Immature natural killer cell (primary cell): ENCODE measurements around the gene PANX1. TPM values are rescaled to one million over a fixed set of nuclear protein-coding genes. Genes with fewer than 3 reads are reported as not detected.

Experiments used
- DNase-seq, 3 donors: peaks; one replicate each; pipeline ENCODE4 v3.0.0; 2022; ENCODE audit warnings: mixed read lengths in 1 of 3
- H3K27ac Mint-ChIP-seq, 6 donors: one replicate each; pipeline ENCODE4 v1.8.0; 2020; ENCODE audit warnings: mixed read lengths in 6 of 6, mild to moderate bottlenecking in 5 of 6, inconsistent platforms in 4 of 6, moderate library complexity in 3 of 6
- H3K27me3 Mint-ChIP-seq, 3 donors: one replicate each; pipeline ENCODE4 v1.8.0; 2020 to 2021; ENCODE audit warnings: low read depth in 3 of 3, mild to moderate bottlenecking in 3 of 3, mixed read lengths in 3 of 3, moderate library complexity in 3 of 3, inconsistent platforms in 1 of 3
- H3K36me3 Mint-ChIP-seq, 3 donors: one replicate each; pipeline ENCODE4 v1.8.0; 2020; ENCODE audit warnings: mixed read lengths in 3 of 3, inconsistent platforms in 2 of 3, mild to moderate bottlenecking in 2 of 3
- H3K4me1 Mint-ChIP-seq, 2 donors: one replicate each; pipeline ENCODE4 v1.8.0; 2020; ENCODE audit warnings: inconsistent platforms in 2 of 2, mild to moderate bottlenecking in 2 of 2, mixed read lengths in 2 of 2, moderate library complexity in 1 of 2
- H3K4me3 Mint-ChIP-seq, 5 donors: one replicate each; pipeline ENCODE4 v1.8.0; 2020; ENCODE audit warnings: mild to moderate bottlenecking in 5 of 5, mixed read lengths in 5 of 5, inconsistent platforms in 3 of 5, moderate library complexity in 3 of 5
- H3K9me3 Mint-ChIP-seq, 6 donors: one replicate each; pipeline ENCODE4 v1.8.0; 2020; ENCODE audit warnings: mild to moderate bottlenecking in 6 of 6, mixed read lengths in 6 of 6, inconsistent platforms in 4 of 6, moderate library complexity in 3 of 6
- polyA plus RNA-seq, 3 donors: library from polyadenylated mRNA; unstranded; fragments of 300-500 nt; fragmentation: Illumina TruSeq; gene quantifications; one replicate each; pipeline ENCODE4 v1.2.3, GENCODE V29; 2021

The PANX1 gene
- polyA plus RNA-seq, 3 donors from 2014 or later = 9.2 to 16.0 (median 12.8) TPM

DNA sequence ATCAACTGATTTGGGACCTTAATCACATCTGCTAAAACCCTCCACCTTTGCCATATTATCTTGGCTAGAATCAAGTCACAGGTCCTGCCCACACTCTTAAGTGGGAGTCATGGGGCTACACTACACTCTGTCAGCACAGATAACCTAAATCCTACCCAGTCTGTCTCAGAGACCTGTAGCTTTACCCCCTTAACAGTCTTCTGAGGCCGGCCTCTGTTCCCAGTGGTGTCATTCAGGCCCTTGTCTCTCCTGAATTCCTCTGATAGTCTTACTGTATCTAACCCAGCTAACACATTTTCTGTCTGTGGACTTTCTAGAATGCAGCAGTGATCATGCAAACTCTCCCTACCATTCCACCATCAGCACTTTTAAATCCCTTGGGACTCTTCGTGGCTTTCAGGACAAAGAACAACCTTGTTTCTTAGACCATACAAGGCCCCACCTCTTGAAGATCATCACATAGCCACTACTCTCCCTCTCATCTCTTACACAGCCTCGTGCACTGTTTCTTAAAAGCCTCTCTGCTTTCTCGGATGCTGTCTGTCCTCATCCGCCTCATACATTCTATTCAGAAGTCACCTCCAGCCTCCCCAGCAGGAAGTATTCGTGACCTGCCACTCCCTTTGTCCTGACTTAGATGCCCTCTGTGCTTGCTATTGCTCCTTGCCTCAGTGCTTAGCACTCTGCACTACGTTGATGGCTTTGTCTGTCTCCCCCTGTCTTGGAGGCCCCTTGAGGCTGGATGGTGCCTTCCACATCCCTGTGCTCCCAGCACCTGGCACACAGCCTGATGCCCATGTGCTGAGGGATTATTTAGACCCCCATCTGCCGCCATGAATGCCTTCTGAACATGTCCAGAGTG, 57.9 kb downstream of the PANX1 start:
- Mint-ChIP-seq H3K27me3 (no peaks in the 10 kb centered on the region), H3K4me3 (no peak overlapping the region), H3K9me3 (peaks cover 0 to 8% (median 0%) of the 10 kb centered on the region in 6 donors), H3K4me1 (no peaks in the 10 kb centered on the region), H3K27ac (no peak overlapping the region), H3K36me3 (peaks cover 3 to 12% (median 9%) of the 10 kb centered on the region in 3 donors)
- no peak for DNase-seq

DNA sequence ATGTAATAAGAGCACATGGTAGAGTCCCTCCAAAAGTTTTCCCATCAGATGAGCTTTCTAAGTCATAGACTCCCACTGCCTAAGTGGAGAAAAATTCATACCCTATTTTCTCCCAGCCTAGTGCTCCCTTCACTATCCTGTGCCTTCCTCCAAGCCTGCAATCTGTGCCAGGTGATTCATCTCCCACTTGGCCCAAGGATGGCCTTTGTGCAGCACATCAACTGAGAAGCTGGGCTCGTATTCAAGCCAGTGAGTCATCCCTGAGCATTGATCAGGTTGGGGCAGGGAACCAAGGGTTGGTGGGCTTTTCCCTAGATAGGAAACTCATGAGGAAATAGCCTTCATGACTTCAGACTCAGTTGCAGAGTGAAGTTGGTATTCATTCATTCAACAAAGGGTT, 64.6 kb downstream of the PANX1 start:
- Mint-ChIP-seq H3K4me3 (no peak overlapping the region), H3K4me1 (no peaks in the 10 kb centered on the region), H3K9me3 (peaks cover 0 to 8% (median 0%) of the 10 kb centered on the region in 6 donors), H3K27me3 (peaks cover 0 to 4% (median 0%) of the 10 kb centered on the region in 3 donors), H3K27ac (no peak overlapping the region), H3K36me3 (peaks cover 0 to 3% (median 0%) of the 10 kb centered on the region in 3 donors)
- no peak for DNase-seq

DNA sequence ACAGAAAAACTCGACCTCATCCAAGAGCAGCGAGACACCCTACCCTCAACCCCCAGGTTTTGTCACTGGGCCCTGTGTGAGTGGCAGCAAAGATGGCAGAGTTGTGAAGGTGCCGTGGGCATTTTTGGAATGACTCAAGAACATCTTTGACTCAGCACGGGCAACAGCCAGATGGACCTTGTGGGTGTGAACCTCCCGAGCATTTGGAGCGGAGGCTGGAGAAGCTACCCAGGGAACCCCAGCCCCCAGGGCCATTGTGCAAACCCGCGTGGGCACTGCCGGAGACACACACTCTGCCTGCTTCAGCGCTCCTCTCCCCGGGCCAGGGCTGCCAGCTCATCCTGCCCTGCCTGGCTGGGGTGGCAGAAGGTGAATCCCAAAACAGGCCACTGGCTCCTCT, 66.1 kb downstream of the PANX1 start:
- peaks cover 0 to 7% (median 0%) of the 10 kb centered on the region in 6 donors for H3K9me3 Mint-ChIP-seq
- DNase-seq = no peak
- peaks cover 0 to 4% (median 0%) of the 10 kb centered on the region in 3 donors for H3K27me3 Mint-ChIP-seq
- no peaks in the 10 kb centered on the region for H3K4me1 Mint-ChIP-seq
- no peak overlapping the region for H3K27ac Mint-ChIP-seq
- H3K36me3 Mint-ChIP-seq = no peaks in the 10 kb centered on the region
- no peak overlapping the region for H3K4me3 Mint-ChIP-seq

DNA sequence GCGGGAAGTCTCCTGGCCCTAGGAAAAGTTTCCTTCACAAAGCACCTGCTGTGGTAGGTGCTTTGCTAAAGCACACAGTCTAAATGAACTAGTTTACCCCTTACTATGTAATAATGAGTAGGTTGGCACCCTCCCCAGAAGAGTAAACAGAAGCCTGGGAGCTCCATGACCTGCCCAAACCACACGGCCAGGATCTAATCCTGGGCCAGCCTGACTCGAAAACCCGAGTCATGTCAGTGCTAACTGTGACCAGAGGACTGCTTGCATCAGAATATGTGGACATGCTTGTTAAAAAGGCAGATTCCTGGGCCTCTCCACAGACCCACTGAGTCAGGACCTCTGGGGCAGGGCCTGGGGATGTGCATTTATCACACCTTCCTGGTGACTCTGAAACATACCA, 67.7 kb downstream of the PANX1 start:
- no peak for DNase-seq
- Mint-ChIP-seq H3K36me3 (no peaks in the 10 kb centered on the region), H3K4me3 (no peak overlapping the region), H3K4me1 (no peaks in the 10 kb centered on the region), H3K27ac (no peak overlapping the region), H3K27me3 (peaks cover 0 to 4% (median 3%) of the 10 kb centered on the region in 3 donors), H3K9me3 (no peaks in the 10 kb centered on the region)

DNA sequence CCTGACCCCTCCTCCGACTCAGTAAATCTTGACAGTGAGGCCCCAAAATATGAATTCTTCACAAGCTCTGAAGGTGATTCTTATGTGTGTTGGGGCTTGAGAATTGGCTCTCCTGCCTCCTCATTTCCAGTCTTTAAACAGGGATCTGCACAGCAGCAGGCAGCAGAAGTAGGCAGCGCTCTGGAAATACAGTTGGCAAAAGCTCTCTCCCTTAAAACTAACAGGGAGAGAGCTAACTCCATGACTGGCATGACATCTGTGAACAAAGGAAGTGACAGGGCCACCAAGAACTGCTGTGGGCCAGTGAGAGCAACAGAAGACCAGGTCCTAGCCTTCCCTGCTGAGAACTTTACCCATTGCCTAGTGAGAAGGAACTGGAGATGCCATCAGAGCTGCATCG, 70.1 kb downstream of the PANX1 start:
- Mint-ChIP-seq H3K4me1 (no peaks in the 10 kb centered on the region), H3K36me3 (no peaks in the 10 kb centered on the region), H3K4me3 (no peak overlapping the region), H3K9me3 (no peaks in the 10 kb centered on the region), H3K27ac (no peak overlapping the region), H3K27me3 (peaks cover 0 to 5% (median 4%) of the 10 kb centered on the region in 3 donors)
- no peak for DNase-seq

DNA sequence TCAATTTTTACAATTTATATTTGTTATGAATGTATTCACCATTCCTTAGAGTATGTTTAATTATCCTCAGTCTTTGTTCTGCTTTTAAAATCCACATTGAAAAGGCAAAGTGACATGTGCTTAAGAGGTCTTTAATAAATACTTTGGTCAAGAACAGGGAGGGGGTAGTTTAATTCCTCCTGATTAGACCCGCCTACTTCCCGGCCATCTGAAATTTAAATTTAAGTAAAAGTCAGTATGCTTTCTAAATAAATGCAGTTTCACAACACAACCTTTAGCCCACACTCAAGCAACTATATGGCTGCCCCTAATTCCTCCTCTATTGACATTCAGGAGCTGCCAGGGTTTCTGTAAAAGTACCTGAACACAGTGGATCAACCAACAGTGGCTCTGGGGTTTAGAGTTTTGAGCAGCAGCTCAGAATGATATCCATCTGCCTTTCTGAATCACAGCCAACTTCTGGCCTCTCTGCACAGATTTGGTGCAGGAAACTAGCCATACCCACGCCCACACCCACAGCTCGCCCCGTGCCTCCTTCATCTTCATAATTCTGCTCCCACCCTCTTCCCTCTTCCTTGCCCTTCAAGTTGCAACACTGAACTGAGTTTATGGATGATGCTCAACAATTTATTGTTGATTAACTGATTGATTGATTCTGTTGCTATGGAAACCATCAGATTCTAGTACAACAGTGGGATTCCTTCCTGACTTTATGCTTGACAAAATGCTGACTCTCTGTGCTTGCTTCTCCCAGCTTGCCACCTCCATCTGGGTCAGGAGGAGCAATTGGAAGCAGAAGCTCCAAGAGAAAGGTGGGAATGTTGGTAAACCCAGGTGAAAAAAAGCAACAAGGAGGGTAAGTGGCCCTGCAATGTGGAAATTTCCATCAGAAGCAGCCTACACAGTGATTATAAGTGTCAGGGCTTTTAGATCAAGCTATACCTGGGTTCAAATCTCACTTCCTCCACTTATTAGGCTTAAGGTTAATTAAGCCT, 70.8 kb downstream of the PANX1 start:
- no peak overlapping the region for H3K4me3 Mint-ChIP-seq
- H3K27ac Mint-ChIP-seq = no peak overlapping the region
- H3K4me1 Mint-ChIP-seq = no peaks in the 10 kb centered on the region
- peaks cover 0 to 5% (median 4%) of the 10 kb centered on the region in 3 donors for H3K27me3 Mint-ChIP-seq
- H3K36me3 Mint-ChIP-seq = no peaks in the 10 kb centered on the region
- H3K9me3 Mint-ChIP-seq = no peaks in the 10 kb centered on the region
- no peak for DNase-seq

DNA sequence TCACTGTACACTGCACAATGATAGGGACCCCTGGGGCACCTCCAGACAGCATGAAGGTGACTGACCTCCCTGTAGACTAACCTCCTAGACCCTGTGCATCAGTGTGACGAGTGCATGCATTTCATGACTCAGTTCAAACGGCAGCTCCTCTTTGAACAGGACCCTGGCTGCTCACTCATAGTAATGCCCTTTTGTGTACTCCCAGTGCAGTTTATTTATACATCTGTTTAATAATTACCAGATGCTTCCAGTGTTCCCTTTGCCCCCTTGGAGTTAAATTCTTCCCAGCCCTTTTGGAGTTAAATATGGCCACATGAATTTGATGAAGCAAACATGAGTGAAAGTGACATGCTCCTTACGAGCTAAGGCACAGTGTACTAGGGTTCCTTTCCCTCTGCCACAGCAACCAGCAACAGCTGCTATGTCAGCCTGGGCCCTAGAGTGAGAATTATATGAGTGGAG, 72.4 kb downstream of the PANX1 start:
- Mint-ChIP-seq H3K4me3 (no peak overlapping the region), H3K27me3 (peaks cover 0 to 5% (median 4%) of the 10 kb centered on the region in 3 donors), H3K27ac (no peak overlapping the region), H3K36me3 (no peaks in the 10 kb centered on the region), H3K4me1 (no peaks in the 10 kb centered on the region), H3K9me3 (peaks cover 0 to 4% (median 0%) of the 10 kb centered on the region in 6 donors)
- DNase-seq = no peak

DNA sequence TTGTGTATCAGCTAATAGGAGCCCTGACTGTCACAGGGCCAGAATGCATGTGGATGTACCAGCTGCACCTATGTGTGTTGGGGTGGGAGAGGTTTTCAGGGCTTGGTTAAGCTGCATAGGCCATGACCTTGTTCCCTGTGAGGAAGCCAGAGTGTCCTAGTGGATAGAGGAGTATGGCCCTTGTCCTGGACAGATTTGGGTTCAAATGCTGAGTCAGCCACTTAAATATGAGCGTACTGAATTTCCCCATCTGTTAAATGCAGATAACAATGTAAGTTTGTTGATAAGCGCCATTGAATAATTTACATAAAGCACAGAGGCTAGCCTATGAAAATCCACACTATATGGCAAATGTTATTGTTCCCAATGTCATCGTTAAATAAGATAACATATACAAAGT, 74.4 kb downstream of the PANX1 start:
- no peak for DNase-seq
- Mint-ChIP-seq H3K36me3 (no peaks in the 10 kb centered on the region), H3K9me3 (peaks cover 0 to 4% (median 0%) of the 10 kb centered on the region in 6 donors), H3K4me3 (no peak overlapping the region), H3K27ac (no peak overlapping the region), H3K4me1 (no peaks in the 10 kb centered on the region), H3K27me3 (peaks cover 0 to 5% (median 0%) of the 10 kb centered on the region in 3 donors)

DNA sequence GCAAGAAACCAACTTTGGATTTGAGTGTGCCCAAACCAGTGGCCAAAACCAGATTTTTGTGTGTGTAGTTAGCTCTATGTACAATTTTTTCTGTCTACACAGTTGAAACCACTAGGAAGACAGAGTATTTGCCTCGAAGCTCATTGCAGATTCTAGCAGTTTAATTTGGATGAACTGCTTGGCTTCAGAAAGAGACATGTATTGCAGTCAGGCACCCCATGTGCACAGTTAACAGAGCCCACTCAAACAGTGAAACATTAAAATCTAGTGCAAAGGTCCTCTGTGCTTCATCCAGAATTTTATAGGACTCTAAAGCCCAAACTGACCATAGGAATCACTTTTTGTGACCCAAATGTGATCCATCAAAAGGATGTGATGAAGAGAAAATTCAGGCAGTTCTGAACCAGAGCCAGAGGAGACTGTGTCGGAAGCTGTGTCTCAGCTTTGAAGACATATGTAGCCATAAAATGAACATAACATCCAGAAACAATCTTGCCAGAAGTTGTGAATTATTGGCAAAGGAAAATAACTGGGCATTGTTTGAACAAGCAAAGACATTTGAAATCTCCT, 82.7 kb downstream of the PANX1 start:
- H3K27ac Mint-ChIP-seq = no peak overlapping the region
- no peaks in the 10 kb centered on the region for H3K4me1 Mint-ChIP-seq
- H3K27me3 Mint-ChIP-seq = peaks cover 0 to 5% (median 3%) of the 10 kb centered on the region in 3 donors
- H3K36me3 Mint-ChIP-seq = no peaks in the 10 kb centered on the region
- DNase-seq = no peak
- H3K4me3 Mint-ChIP-seq = no peak overlapping the region
- peaks cover 0 to 3% (median under 1%) of the 10 kb centered on the region in 6 donors for H3K9me3 Mint-ChIP-seq

DNA sequence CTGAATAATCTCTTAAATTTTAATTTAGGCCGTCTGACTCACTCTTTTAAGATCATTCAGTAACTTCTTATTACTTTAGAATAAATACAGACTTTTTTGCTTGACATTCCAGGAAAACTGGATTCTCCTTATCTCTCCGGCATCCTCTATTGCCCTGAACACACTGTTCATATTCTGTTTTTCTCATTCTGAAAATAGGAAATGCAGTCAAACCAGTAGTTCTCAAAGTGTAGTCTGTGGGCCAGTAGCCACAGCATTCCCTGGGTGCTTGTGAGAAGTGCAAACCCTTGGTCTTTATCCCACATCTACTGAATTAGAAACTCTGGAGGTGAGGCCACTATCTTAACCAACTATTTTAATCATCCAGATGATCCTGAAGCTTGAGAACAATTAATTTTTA, 84.3 kb downstream of the PANX1 start:
- H3K36me3 Mint-ChIP-seq = no peaks in the 10 kb centered on the region
- H3K4me3 Mint-ChIP-seq = no peak overlapping the region
- no peaks in the 10 kb centered on the region for H3K4me1 Mint-ChIP-seq
- H3K27ac Mint-ChIP-seq = no peak overlapping the region
- H3K9me3 Mint-ChIP-seq = peaks cover 0 to 7% (median 2%) of the 10 kb centered on the region in 6 donors
- DNase-seq = no peak
- peaks cover 3 to 5% (median 5%) of the 10 kb centered on the region in 3 donors for H3K27me3 Mint-ChIP-seq

DNA sequence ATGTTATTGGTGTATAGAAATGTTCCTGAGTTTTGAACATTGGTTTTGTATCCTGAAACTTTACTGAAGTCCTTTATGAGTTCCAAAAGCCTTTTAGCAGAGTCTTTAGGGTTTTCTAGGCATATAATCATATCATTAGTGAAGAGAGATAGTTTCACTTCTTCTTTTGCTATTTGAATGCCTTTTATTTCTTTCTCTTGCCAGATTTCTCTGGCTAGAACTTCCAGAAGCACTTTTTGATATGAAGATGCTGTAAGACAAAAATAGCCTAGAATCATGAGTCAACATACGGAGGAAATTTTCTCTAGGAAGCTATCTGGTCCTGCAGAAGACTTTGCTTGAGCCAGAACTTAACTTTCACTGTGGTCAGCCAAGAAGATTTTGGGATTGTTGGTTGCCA, 89.1 kb downstream of the PANX1 start:
- no peaks in the 10 kb centered on the region for H3K4me1 Mint-ChIP-seq
- DNase-seq = no peak
- H3K36me3 Mint-ChIP-seq = no peaks in the 10 kb centered on the region
- H3K27me3 Mint-ChIP-seq = peaks cover 5 to 7% (median 5%) of the 10 kb centered on the region in 3 donors
- peaks cover 22 to 41% (median 29%) of the 10 kb centered on the region in 6 donors for H3K9me3 Mint-ChIP-seq
- no peak overlapping the region for H3K4me3 Mint-ChIP-seq
- no peak overlapping the region for H3K27ac Mint-ChIP-seq

DNA sequence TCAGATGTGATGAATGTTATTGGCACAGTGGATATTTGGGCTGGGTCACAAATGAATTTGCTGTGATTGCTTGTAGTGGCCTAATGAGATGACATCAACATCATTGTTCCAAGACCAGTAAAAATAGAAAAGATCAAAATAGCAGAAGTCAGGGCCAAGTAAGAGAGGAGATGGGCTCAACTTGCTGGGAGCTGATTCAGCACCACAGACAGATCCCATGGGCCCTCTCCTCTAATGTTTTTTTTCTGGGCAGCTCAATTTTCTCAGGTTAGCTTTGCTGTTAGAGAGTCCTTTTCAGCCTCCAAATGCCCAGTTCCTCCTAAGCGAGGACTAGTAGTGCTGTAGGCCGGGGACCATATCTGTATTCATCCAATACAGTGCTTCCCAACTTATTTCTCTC, 89.7 kb downstream of the PANX1 start:
- DNase-seq = no peak
- H3K4me3 Mint-ChIP-seq = no peak overlapping the region

DNA sequence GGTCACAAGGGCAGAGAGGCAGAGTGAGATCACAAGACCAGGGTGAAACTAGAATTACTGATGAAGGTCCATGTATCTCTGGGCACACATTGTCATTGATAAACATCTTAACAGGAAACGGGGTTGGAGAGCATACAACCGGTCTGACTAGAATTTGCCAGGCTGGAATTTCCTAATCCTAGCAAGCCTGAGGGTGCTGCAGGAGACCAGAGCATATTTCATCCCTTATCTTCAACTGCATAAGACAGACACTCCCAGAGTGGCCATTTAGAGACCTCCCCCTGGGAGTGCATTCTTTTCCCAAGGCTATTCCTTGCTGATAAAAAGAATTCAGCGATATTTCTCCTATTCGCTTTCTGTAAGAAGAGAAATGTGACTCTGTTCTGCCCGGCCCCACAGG, 91.1 kb downstream of the PANX1 start:
- H3K27ac Mint-ChIP-seq = no peak overlapping the region
- H3K27me3 Mint-ChIP-seq = peaks cover 3 to 5% (median 5%) of the 10 kb centered on the region in 3 donors
- no peaks in the 10 kb centered on the region for H3K4me1 Mint-ChIP-seq
- DNase-seq = no peak
- no peak overlapping the region for H3K4me3 Mint-ChIP-seq
- peaks cover 22 to 41% (median 29%) of the 10 kb centered on the region in 6 donors for H3K9me3 Mint-ChIP-seq
- no peaks in the 10 kb centered on the region for H3K36me3 Mint-ChIP-seq

More for the DNA sequence above, 89.7 kb downstream of the PANX1 start:
- Mint-ChIP-seq H3K4me1 (no peaks in the 10 kb centered on the region), H3K9me3 (peaks cover 22 to 41% (median 29%) of the 10 kb centered on the region in 6 donors), H3K27ac (no peak overlapping the region), H3K36me3 (no peaks in the 10 kb centered on the region), H3K27me3 (peaks cover 3 to 7% (median 5%) of the 10 kb centered on the region in 3 donors)
